ENCODE measurements around the gene DRAXIN.

DNA sequence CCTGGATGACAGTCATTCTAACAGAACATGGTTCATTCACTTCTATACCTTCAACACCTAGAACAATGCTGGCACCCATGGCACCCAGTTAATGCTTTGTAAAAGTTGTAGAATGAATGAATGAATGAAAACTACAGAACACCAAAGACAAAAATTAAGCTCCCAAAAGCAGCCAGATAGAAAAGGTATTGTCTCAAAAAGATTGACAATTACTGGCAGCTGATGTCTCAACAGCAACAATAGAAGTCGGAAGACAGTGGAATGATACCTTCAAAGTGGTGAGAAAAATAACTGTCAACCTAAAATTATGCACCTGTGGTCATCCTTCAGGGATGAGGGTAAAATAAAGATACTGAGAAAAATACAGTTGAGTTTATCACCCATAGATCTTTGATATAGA is 65.5 kb downstream of the DRAXIN start:
- TF ChIP-seq EZH2 (IDR thresholded peaks at IDR 0.05; ENCODE audit: borderline replicate concordance, low read depth, low read length, severe bottlenecking) (no peak), CTCF (IDR thresholded peaks at IDR 0.05; ENCODE audit: borderline replicate concordance, extremely low read depth, low read length, poor library complexity, severe bottlenecking) (no peak)
